DMS153 treated with DMSO at 0.1 percent for 48 hours (cell line): Measurements from ENCODE around the gene ZNF91.
"Not testable (repeated sequence)": the region's sequence is repeated elsewhere in the genome, so short reads cannot be mapped to it uniquely, and the experiment has no call there.

Source experiments
- DNase-seq: peaks from one replicate; lab custom pipeline; 2025; ENCODE audit not compliant: unreplicated experiment; lab: John Stamatoyannopoulos, UW

Gene ZNF91

DNA sequence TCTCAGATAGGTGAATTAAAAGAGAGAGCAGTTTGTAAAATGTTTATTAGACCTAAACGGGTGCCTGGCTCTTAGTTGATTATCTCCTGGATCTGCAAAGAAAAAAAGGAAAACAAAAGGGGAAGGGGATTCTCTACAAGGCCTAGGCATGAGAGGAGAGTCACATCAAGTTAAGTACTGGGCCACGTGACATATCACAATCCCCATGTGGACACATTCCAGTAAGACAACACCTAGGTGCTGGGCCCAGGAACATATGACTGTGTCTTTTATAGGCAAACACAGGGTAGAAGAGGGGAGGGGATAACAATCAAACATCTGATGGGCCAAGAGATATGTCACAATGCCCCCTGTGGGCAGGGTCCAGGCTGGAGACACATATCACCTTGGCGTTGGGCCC lies 4.2 kb upstream of the ZNF91 start:
- no peak for DNase-seq

- not testable (repeated sequence) for DNase-seq
Measured at GRCh38 chr19:23395722-23396117, 449 bp upstream of the ZNF91 start.

- no peak for DNase-seq
Measured at GRCh38 chr19:23394511-23394910, 760 bp downstream of the ZNF91 start.

- no peak for DNase-seq
Measured at GRCh38 chr19:23393121-23393520, 2.1 kb downstream of the ZNF91 start.

GRCh38 chr19:23391236-23391635 lies 4.0 kb downstream of the ZNF91 start:
- DNase-seq: no peak

GRCh38 chr19:23385404-23385803 lies 9.9 kb downstream of the ZNF91 start:
- DNase-seq: no peak

DNA sequence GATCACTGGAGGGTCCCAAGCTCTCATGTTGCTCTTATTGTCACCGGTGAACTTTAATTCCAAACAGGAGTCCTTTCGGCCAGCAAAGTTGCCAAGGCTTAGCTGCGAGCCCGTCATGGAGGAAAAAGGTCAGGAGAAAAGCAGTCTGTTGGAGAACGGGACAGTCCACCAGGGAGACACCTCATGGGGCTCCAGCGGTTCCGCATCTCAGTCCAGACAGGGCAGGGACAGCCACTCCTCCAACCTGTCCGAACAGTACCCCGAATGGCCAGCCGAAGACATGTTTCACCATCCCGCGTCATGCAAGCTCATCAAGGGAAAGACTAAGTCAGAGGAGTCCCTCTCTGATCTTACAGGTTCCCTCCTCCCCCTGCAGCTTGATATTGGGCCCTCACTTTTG lies 10.4 kb downstream of the ZNF91 start:
- DNase-seq: no peak

GRCh38 chr19:23384166-23384565 lies 11.1 kb downstream of the ZNF91 start:
- no peak for DNase-seq

DNA sequence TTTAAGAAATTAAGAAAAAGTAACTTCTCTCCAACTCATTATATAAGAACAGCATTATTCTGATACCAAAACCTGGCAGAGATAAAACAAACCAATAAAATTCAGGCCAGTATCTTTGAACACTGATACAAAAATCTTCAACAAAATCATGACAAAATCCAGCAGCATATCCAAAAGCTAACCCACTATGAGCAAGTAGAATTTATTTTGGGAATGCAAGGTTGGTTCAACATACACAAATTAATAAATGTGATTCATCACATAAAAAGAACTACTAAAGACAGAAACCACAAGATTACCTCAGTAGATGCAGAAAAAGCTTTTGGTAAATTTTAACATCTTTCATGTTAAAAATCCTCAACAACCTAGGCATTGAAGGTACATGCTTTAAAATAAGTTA lies 12.3 kb downstream of the ZNF91 start:
- no peak for DNase-seq

DNA sequence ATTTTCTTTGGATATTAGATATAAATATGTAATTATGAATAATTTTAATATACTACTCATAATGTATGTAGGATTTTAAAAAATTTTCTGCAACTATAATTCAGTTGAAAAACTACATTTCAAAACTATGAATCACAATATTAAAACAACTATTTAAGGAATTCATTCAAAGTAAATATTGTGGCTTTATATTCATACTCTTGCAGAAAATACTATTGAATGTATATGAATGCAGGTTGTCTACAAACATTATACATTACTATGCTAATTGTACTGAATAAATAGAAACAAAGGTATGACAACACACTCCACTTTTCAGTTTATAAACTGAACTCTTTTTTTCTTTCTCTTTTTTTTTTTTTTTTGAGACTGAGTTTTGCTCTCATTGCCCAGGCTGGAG lies 14.2 kb downstream of the ZNF91 start:
- DNase-seq: no peak

DNA sequence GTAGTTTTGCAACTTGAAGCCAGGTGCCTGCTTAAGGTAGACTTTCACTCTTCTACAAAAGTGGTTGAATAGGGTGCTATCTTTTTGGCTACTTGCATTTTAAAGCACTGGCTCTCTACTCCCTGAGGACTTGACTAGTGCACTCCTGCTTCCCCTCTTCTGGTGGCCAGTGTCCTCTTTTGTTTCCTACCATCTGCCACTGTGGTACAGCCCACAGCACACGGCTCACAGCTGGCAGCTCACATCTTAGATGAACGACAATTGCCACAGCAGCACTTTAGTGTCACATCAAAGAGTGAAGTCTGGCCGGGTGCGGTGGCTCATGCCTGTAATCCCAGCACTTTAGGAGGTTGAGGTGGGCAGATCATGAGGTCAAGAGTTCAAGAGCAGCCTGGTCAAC lies 15.6 kb downstream of the ZNF91 start:
- not testable (repeated sequence) for DNase-seq

- DNase-seq: no peak
Measured at GRCh38 chr19:23378948-23379347, 16.3 kb downstream of the ZNF91 start.

DNA sequence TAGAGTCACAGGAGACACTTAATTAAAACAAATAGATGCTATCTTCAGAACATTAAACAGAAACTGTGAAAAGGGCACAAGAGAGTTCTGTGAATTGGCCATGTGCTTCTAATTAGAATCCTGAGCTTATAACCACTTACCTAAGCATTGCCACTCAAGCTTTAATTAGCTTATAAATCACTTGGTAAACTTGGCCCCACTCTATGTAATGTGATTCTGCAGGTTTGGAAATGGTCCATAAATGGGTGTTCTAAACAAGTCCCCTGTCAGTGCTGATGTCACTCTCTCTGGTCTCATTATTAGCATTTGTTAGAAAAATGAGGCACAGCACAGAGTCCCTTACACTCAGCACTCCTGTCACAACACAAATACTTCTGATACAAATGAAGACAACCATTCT lies 18.0 kb downstream of the ZNF91 start:
- no peak for DNase-seq

- no peak for DNase-seq
Measured at GRCh38 chr19:23366437-23366836, 28.8 kb downstream of the ZNF91 start.

GRCh38 chr19:23366031-23366430 lies 29.2 kb downstream of the ZNF91 start:
- DNase-seq: not testable (repeated sequence)

- no peak for DNase-seq
Measured at GRCh38 chr19:23365222-23365621, 30.0 kb downstream of the ZNF91 start.

- DNase-seq: not testable (repeated sequence)
Measured at GRCh38 chr19:23361843-23362242, 33.4 kb downstream of the ZNF91 start.

- no peak for DNase-seq
Measured at GRCh38 chr19:23351806-23352205, 43.5 kb downstream of the ZNF91 start.

DNA sequence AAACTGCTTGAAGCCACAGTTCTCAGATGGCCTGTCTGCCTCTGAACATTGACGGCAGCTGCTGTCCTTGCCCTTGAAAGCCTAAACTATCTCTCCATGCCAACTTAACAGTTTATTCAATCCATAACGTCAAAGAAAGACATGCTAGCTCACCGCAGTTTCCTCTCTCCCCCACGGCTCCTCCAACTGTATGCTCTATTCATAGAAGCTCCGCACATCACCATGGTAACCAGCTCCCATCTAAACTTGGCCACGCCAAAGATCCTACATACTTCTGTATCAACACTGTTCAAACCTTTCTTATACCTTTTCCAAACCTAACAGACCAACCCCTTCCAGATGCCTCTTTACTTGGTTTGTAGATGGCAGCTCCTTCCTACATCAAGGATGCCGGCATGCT lies 48.6 kb downstream of the ZNF91 start:
- no peak for DNase-seq

DNA sequence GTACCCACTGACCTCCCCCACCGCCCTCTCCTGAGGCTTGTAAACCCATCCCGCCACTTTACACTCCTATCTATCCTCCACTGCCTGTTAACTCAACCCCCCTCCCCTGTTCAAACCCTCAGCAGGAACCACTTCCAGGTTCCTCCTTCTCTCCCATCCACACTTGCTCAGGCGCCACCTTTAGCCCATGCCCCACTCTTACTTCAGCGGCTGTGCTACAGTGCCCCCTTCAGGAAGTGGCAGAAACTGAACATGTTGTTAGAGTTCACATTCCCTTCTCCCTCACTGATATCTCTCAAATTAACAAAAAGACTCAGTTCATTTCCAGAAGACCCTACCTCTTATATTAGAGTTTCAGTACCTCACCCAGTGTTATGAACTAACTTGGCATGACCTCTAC lies 49.4 kb downstream of the ZNF91 start:
- no peak for DNase-seq

GRCh38 chr19:23343434-23344010 lies 51.7 kb downstream of the ZNF91 start:
- no peak for DNase-seq

DNA sequence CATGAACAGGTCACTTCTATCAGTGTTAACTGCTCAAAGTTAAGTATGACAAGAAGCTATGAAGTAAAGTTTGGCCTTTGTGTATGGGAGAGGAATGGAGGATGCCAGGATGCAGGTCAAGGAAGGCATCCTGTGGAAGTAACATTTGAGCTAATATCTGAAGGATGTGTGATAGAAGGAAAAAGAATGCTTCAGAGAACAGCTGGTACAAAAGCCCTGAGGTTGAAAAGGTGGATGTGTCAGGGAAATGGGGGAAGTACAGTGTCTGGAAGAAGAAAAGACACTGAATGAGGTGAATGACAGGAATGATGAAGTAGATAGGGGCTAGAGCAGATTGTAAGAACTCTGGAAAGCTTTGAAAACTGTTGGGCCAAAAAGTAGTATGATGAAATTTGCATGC lies 67.1 kb downstream of the ZNF91 start:
- no peak for DNase-seq

DNA sequence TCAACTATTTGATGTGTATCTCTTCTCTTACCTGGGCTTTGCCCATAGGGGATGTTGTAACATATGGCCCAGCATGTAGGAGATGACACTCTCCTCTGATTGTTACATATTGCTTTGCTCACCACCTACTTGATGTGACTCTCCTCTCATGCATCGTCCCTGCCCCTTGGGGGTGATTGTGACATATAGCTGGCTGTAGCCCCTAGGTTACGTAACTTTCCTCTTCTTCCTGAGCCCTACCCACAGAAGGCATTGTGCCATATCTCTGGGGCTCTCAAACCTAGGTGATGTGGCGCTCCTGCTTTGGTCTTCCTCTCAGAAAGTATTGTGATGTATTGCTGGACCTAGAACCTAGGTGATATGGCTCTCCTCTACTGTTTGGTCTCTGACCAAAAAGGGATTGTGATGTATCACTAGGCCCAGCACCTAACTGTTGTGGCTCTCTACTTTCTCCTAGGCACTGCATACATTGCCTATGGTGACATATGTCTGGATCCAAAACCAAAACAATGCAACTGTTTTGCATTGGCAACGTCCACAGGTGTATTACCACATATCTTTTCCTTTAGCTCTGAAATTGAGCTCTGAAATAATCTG lies 73.2 kb downstream of the ZNF91 start:
- DNase-seq: no peak
